CD4-positive, alpha-beta T cell (primary cell): ENCODE results near the gene TIRAP. TPM values are rescaled to one million over a fixed set of nuclear protein-coding genes. Genes with fewer than 3 reads are reported as not detected.

Source experiments
- ATAC-seq: fragments of 200-7000 bp; cut with Tn5 transposase; one replicate; pipeline ENCODE4 v1.10.0; 2022; ENCODE audit warnings: mild to moderate bottlenecking; ENCODE audit not compliant: poor library complexity
- CTCF ChIA-PET: fragments of 350-600 bp; sonication (Branson Sonifier 250); formaldehyde crosslinking; loops from one replicate; lab custom pipeline; 2021; ENCODE audit warnings: antibody characterized with exemption, inconsistent platforms; lab: Charles Lee
- POLR2A ChIA-PET: fragments of 350-600 bp; sonication (Branson Sonifier 250); formaldehyde crosslinking; loops from one replicate; lab custom pipeline; 2021; ENCODE audit warnings: antibody characterized with exemption, inconsistent platforms; lab: Charles Lee
- DNase-seq, 14 experiments: peaks; one replicate each; pipeline ENCODE4 v3.0.0-alpha.2; 2013 to 2020; ENCODE audit warnings: mixed read lengths in 2 of 14
- H3K27ac ChIP-seq, 2 donors: one replicate each; pipeline versions ENCODE4 v1.5.1 to v1.7.0; 2013; ENCODE audit warnings: low read length in 2 of 2, low read depth in 1 of 2, mild to moderate bottlenecking in 1 of 2
- H3K27me3 ChIP-seq, 2 experiments: 1 replicate in 1 of 2; 2 replicates in 1 of 2; pipeline versions ENCODE4 v1.6.1 to v1.7.0; 2013; ENCODE audit warnings: low read length in 2 of 2, control low read depth in 1 of 2, mild to moderate bottlenecking in 1 of 2, moderate library complexity in 1 of 2; ENCODE audit not compliant: insufficient read depth in 2 of 2, control insufficient read depth in 1 of 2
- H3K36me3 ChIP-seq: one replicate; pipeline ENCODE4 v1.6.1; 2013; ENCODE audit warnings: low read length, control low read depth; ENCODE audit not compliant: insufficient read depth
- H3K4me1 ChIP-seq: one replicate; pipeline ENCODE4 v1.6.1; 2013; ENCODE audit warnings: low read length, control low read depth; ENCODE audit not compliant: insufficient read depth
- H3K4me3 ChIP-seq: one replicate; pipeline ENCODE4 v1.5.1; 2013; ENCODE audit warnings: mild to moderate bottlenecking, low read length, moderate library complexity
- H3K9me3 ChIP-seq, 2 experiments: 1 replicate in 1 of 2; 2 replicates in 1 of 2; pipeline versions ENCODE4 v1.6.1 to v1.7.0; 2013; ENCODE audit warnings: low read length in 2 of 2, mild to moderate bottlenecking in 2 of 2, control low read depth in 1 of 2, moderate library complexity in 1 of 2; ENCODE audit not compliant: control insufficient read depth in 1 of 2, insufficient read depth in 1 of 2
- H3K27ac Mint-ChIP-seq: one replicate; pipeline ENCODE4 v1.8.0; 2020; ENCODE audit warnings: mixed read lengths
- H3K27me3 Mint-ChIP-seq: one replicate; pipeline ENCODE4 v1.8.0; 2021; ENCODE audit warnings: mixed read lengths
- H3K36me3 Mint-ChIP-seq: one replicate; pipeline ENCODE4 v1.8.0; 2021; ENCODE audit warnings: low read depth, mixed read lengths
- H3K4me1 Mint-ChIP-seq: one replicate; pipeline ENCODE4 v1.8.0; 2021; ENCODE audit warnings: low read depth, mixed read lengths
- H3K4me3 Mint-ChIP-seq: one replicate; pipeline ENCODE4 v1.8.0; 2020; ENCODE audit warnings: mild to moderate bottlenecking, mixed read lengths
- H3K9me3 Mint-ChIP-seq: one replicate; pipeline ENCODE4 v1.8.0; 2020; ENCODE audit warnings: mixed read lengths
- CTCF ChIP-seq: fragments of 200-600 bp; IDR thresholded peaks from one replicate; pipeline ENCODE4 v1.8.0; 2022; ENCODE audit warnings: antibody characterized with exemption, mild to moderate bottlenecking
- intact Hi-C, 2 experiments: fragments of 100-400 bp; cut with DNase I in 1 of 2; cut with micrococcal nuclease in 1 of 2; formaldehyde crosslinking; loops; one replicate each; pipeline versions ENCODE4 v1.15.1 to v1.9.0; 2023 to 2025; cut with DNase I, micrococcal nuclease
- total RNA-seq, 174 experiments: library from RNA in 2 of 174; stranded (reverse) in 2 of 174; gene quantifications; one replicate each; pipeline ENCODE4 v1.2.3 and lab custom pipeline; 2021 to 2026

The TIRAP gene
- total RNA-seq, 2 experiments from 2014 or later, result 7.7 to 7.9 TPM

- Histone ChIP-seq H3K4me1 (peaks cover 17% of the 10 kb centered on the region), H3K4me3 (no peak overlapping the region), H3K36me3 (peaks cover 56% of the 10 kb centered on the region), H3K9me3 (no peaks in the 10 kb centered on the region), H3K27ac (no peak overlapping the region), H3K27me3 (no peaks in the 10 kb centered on the region)
- intact Hi-C loops, result loop anchor here (1.0 to 10.0 kb wide), 2 partner anchors 169 to 684 kb away; no protein-coding TSS in a partner anchor
- Mint-ChIP-seq H3K9me3 (no peaks in the 10 kb centered on the region), H3K27me3 (no peaks in the 10 kb centered on the region), H3K4me3 (no peak overlapping the region), H3K27ac (peak overlapping the region; percentile 29), H3K36me3 (peaks cover 77% of the 10 kb centered on the region), H3K4me1 (peaks cover 41% of the 10 kb centered on the region)
- no peak for ATAC-seq
- CTCF ChIA-PET, result interaction anchor here (0.8 to 2.5 kb wide), 6 partner anchors 8 to 170 kb away, joined by 3 to 12 read pairs (median 6); no protein-coding TSS in a partner anchor
- no peak for DNase-seq
- POLR2A ChIA-PET, result interaction anchor here (1.3 kb wide), 1 partner anchor 170 kb away, joined by 3 read pairs; no protein-coding TSS in a partner anchor
- no peak for TF ChIP-seq CTCF
Observed at GRCh38 chr11:126310992-126311310, 28.1 kb downstream of the TIRAP start.

GRCh38 chr11:126311401-126312291 is 28.8 kb downstream of the TIRAP start:
- ChIA-PET POLR2A (no interaction called here), CTCF (interaction anchor here (0.8 to 2.5 kb wide), 3 partner anchors 7 to 39 kb away, joined by 3 to 9 read pairs (median 3); no protein-coding TSS in a partner anchor)
- Histone ChIP-seq H3K36me3 (peaks cover 55% of the 10 kb centered on the region), H3K27ac (no peak overlapping the region), H3K4me1 (peaks cover 10% of the 10 kb centered on the region), H3K27me3 (no peaks in the 10 kb centered on the region), H3K9me3 (no peaks in the 10 kb centered on the region), H3K4me3 (no peak overlapping the region)
- intact Hi-C loops, result loop anchor here in 1 of 2 experiments (1.0 to 10.0 kb wide), 2 partner anchors 169 to 683 kb away; no protein-coding TSS in a partner anchor
- peaks cover 44% of the 10 kb centered on the region for H3K4me1 Mint-ChIP-seq
- H3K4me3 Mint-ChIP-seq, result no peak overlapping the region
- peaks cover 81% of the 10 kb centered on the region for H3K36me3 Mint-ChIP-seq
- peak overlapping the region; percentile 19 for H3K27ac Mint-ChIP-seq
- TF ChIP-seq CTCF, result no peak
- H3K27me3 Mint-ChIP-seq, result no peaks in the 10 kb centered on the region
- peak in 2 of 14 experiments; percentile 17 for DNase-seq
- peaks cover 4% of the 10 kb centered on the region for H3K9me3 Mint-ChIP-seq
- ATAC-seq, result no peak

GRCh38 chr11:126312961-126313360 is 30.1 kb downstream of the TIRAP start:
- ATAC-seq (no peak), DNase-seq (no peak)
- peaks cover 4% of the 10 kb centered on the region for H3K9me3 Mint-ChIP-seq
- intact Hi-C loops, result loop anchor here in 1 of 2 experiments (10.0 kb wide), 1 partner anchor 682 kb away; no protein-coding TSS in a partner anchor
- no peak overlapping the region for H3K27ac Mint-ChIP-seq
- TF ChIP-seq CTCF, result no peak
- H3K4me1 Mint-ChIP-seq, result peaks cover 46% of the 10 kb centered on the region
- no peaks in the 10 kb centered on the region for H3K27me3 Mint-ChIP-seq
- Histone ChIP-seq H3K9me3 (no peaks in the 10 kb centered on the region), H3K4me3 (no peak overlapping the region), H3K36me3 (peaks cover 50% of the 10 kb centered on the region), H3K4me1 (peaks cover 16% of the 10 kb centered on the region), H3K27me3 (no peaks in the 10 kb centered on the region), H3K27ac (no peak overlapping the region)
- ChIA-PET POLR2A (interaction anchor here (1.2 kb wide), 1 partner anchor 42 kb away, joined by 3 read pairs; the partner anchor contains the start of gene ST3GAL4), CTCF (no interaction called here)
- H3K4me3 Mint-ChIP-seq, result no peak overlapping the region
- peaks cover 81% of the 10 kb centered on the region for H3K36me3 Mint-ChIP-seq
